Heart left ventricle (tissue), 16 donors: ENCODE measurements around the gene CUBN. TPM values are rescaled to one million over a fixed set of nuclear protein-coding genes. Genes with fewer than 3 reads are reported as not detected.

Experiments used
- ATAC-seq, 4 donors: fragments of 200-7000 bp; cut with Tn5 transposase; one replicate each; pipeline ENCODE4 v1.9.1; 2020 to 2022; ENCODE audit warnings: moderate library complexity in 4 of 4, mild to moderate bottlenecking in 3 of 4, moderate number of reproducible peaks in 1 of 4
- DNase-seq, 5 donors: peaks; one replicate each; pipeline ENCODE4 v3.0.0-alpha.2; 2020
- H3K27ac ChIP-seq, 12 donors: fragments of 200-600 bp; sonication (generic) in 4 of 12; one replicate each; pipeline versions ENCODE4 v1.5.0 to v1.8.0; 2016 to 2022; ENCODE audit warnings: mild to moderate bottlenecking in 2 of 12
- H3K27me3 ChIP-seq, 9 donors: fragments of 200-600 bp; sonication (generic) in 2 of 9; one replicate each; pipeline versions ENCODE4 v1.5.1 to v1.8.0; 2016 to 2022; ENCODE audit warnings: mild to moderate bottlenecking in 3 of 9
- H3K36me3 ChIP-seq, 9 donors: fragments of 200-600 bp; sonication (generic) in 2 of 9; one replicate each; pipeline versions ENCODE4 v1.5.0 to v1.8.0; 2018 to 2022; ENCODE audit warnings: mild to moderate bottlenecking in 2 of 9
- H3K4me1 ChIP-seq, 12 donors: fragments of 200-600 bp; sonication (generic) in 4 of 12; one replicate each; pipeline versions ENCODE4 v1.5.0 to v1.8.0; 2016 to 2022; ENCODE audit warnings: mild to moderate bottlenecking in 3 of 12
- H3K4me3 ChIP-seq, 12 donors: fragments of 200-600 bp; sonication (generic) in 4 of 12; one replicate each; pipeline versions ENCODE4 v1.5.0 to v1.8.0; 2017 to 2022; ENCODE audit warnings: mild to moderate bottlenecking in 9 of 12, moderate library complexity in 4 of 12
- H3K9me3 ChIP-seq, 12 donors: fragments of 200-600 bp; sonication (generic) in 4 of 12; one replicate each; pipeline versions ENCODE4 v1.5.0 to v1.8.0; 2016 to 2022; ENCODE audit warnings: mild to moderate bottlenecking in 1 of 12
- POLR2A ChIP-seq, 2 donors: fragments of 450-650 bp; IDR thresholded peaks; one replicate each; pipeline ENCODE4 v1.6.1; 2017; ENCODE audit warnings: antibody characterized with exemption in 2 of 2, mild to moderate bottlenecking in 2 of 2, moderate library complexity in 2 of 2
- WGBS, 4 donors: extraction: QIAGEN DNeasy Blood & Tissue Kit in 2 of 4; methylation state at CpG; one replicate each; pipeline versions ENCODE4 v1.1.5 to v1.1.7; 2013 to 2018; 5-methylcytosine and 5-hydroxymethylcytosine counted together
- intact Hi-C, 10 donors: fragments of 100-400 bp; cut with DNase I; formaldehyde crosslinking; loops; one replicate each; pipeline versions ENCODE4 v1.11.1 to v1.14.2; 2022
- polyA plus RNA-seq, 2 donors: library from polyadenylated mRNA; stranded (reverse); fragments of 200-250 nt; gene quantifications; one replicate each; pipeline ENCODE4 v1.2.3, GENCODE V29; 2013
- total RNA-seq, 9 donors: library from RNA; depleted of rRNA in 2 of 9; stranded (reverse); fragments of >200 nt in 2 of 9; fragmentation: NEBNext Ultra II Directional in 3 of 9; extraction: Animal tissue kit (Norgen Biotek cat#: 25700) in 3 of 9; gene quantifications; one replicate each; pipeline versions ENCODE4 v1.1.0 to v1.2.4, GENCODE V29; 2016 to 2023
- TF ChIP-seq, protein P1 (sequence below), 12 donors: fragments of 200-600 bp; sonication (generic) in 4 of 12; IDR thresholded peaks; one replicate each; pipeline versions ENCODE4 v1.5.0 to v1.8.0; 2018 to 2022; ENCODE audit warnings: antibody characterized with exemption in 12 of 12, mild to moderate bottlenecking in 5 of 12
- donor health status: ischemic (EF 13 %, LVEDD 7.1; RV severe dilation, severe dysfunction).
- donor health status: healthy with polysubstance abuse.
- donor health status: DM: no; HTN: yes; CAD: no.
- donor health status: DM: no; HTN: no; CAD: no.
- donor health status: ischemic (EF 25% LVEDD 6.9; RV normal size, moderate dysfunction).
- donor health status: ischemic (EF 25% LVEDD 5.7; RV mildly dilated, moderate dysfunction).
- donor health status: healthy.
- donor health status: DM: yes; HTN: yes; CAD: no.
- donor health status: ischemic (EF 35%, LVEDD 5.7; RV mildly dilated, moderate dysfunction).
- donor health status: nonischemic (EF 11% LVEDD 7.7; RV severe dilation, severe dysfunction).
- donor health status: DM: yes; HTN: yes; CAD: no.
- donor health status: PGD.
- donor health status: ischemic (EF 29% LVEDD 5.4; RV normal size, mild dysfunction).
- donor health status: nonischemic (EF 23%, LVEDD 6.1; RV moderate dilation, normal function).

CUBN gene
- total and polyA plus RNA-seq, 11 donors = 0.07 to 1.5 (median 0.44) TPM

DNA sequence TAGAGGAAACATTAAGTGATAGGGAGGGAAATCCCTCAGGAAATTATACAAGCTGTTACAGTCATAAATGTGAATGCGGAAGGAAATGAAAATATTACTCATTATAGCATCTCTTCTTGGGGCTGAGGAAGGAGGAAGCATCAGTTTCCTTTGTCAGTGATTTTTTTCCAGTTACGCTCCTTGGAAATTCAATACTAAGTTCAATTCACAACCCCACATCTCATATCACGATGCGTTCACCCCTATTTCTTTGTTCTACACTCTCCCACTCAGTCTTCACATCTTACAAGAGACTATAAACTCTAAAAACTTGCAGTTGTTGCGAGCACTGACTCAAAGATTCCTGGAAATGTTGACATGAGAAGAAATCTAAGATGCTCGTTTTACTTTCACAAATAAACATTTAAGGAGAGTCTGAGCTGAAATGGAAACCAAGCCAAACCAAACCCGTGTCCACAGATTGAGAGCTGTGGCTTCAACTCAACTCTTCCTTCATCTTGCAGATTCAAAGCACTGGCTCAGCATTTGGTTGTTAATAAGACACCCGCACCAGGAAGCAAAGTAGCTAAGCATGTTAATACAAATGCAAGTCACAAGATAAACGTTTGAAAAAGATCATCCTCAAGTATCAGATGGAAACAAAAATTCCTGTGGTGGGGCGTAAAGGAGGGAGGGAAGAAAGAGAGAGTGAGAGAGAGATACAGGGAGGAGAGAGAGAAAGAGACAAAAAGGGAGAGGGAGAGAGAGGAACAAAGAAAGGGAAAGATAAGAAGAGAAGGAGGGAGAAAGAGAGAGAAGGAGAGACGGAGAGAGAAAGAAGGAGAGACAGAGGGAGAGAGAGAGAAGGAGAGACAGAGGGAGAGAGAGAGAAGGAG, 162.4 kb downstream of the CUBN start:
- Histone ChIP-seq H3K4me1 (peaks cover 0 to 37% (median 25%) of the 10 kb centered on the region in 12 donors), H3K36me3 (no peaks in the 10 kb centered on the region), H3K27ac (peak overlapping the region in 10 of 12 donors; percentile 31 to 81 (median 63)), H3K27me3 (peaks cover 0 to 7% (median 0%) of the 10 kb centered on the region in 9 donors), H3K9me3 (no peaks in the 10 kb centered on the region), H3K4me3 (peak overlapping the region in 2 of 12 donors; percentile 0 to 6)
- WGBS, 4 donors = 44 to 52% (median 48%) methylated on average over 11 of the region's 11 CpGs
- intact Hi-C loops = no loop called here
- TF ChIP-seq POLR2A (IDR thresholded peaks at IDR 0.05) = no peak
- DNase-seq = no peak
- ATAC-seq = peak in 2 of 4 donors; percentile 20 to 64

DNA sequence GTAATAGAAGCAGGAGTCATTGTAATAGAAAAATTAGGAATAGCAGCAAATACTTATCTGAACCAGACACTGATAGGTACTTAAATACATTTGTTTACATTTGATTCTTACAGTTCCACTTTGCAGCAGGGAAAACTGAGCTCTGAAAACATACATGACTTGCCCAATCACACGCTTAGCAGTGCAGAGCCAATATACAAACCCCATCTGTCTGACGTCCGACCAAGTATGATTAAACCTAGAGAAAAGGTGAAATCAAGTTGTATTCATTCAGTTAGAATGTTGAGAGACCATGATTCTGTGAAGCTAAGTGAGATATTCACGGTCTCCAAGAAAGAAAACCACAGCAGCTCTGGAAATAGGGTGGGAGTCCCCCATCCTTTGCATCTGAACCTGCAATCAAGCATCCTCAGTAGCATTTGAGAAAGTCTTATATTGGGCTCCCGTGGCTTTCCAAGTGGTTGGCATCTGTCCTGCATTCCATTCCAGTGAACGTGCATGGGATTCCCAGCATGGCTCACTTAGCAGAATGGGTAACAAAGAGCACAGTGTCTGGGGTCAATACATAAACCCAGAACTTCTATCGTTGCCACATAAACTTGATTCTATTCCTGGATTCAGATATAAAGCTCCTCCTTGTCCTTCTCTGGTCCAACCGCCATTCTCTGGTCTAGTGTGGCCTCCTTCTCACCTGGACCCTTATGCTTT, 163.7 kb downstream of the CUBN start:
- intact Hi-C loops = no loop called here
- ATAC-seq = peak in 1 of 4 donors; percentile 51
- no peak overlapping the region for H3K4me3 ChIP-seq
- 42 to 53% (median 45%) methylated on average over 8 of the region's 8 CpGs for WGBS, 4 donors
- DNase-seq = no peak
- H3K9me3 ChIP-seq = no peaks in the 10 kb centered on the region
- peak overlapping the region in 3 of 12 donors; percentile 20 to 81 (median 67) for H3K27ac ChIP-seq
- H3K4me1 ChIP-seq = peaks cover 0 to 37% (median 25%) of the 10 kb centered on the region in 12 donors
- no peaks in the 10 kb centered on the region for H3K36me3 ChIP-seq
- TF ChIP-seq POLR2A (IDR thresholded peaks at IDR 0.05) = no peak
- TF ChIP-seq, protein P1, sequence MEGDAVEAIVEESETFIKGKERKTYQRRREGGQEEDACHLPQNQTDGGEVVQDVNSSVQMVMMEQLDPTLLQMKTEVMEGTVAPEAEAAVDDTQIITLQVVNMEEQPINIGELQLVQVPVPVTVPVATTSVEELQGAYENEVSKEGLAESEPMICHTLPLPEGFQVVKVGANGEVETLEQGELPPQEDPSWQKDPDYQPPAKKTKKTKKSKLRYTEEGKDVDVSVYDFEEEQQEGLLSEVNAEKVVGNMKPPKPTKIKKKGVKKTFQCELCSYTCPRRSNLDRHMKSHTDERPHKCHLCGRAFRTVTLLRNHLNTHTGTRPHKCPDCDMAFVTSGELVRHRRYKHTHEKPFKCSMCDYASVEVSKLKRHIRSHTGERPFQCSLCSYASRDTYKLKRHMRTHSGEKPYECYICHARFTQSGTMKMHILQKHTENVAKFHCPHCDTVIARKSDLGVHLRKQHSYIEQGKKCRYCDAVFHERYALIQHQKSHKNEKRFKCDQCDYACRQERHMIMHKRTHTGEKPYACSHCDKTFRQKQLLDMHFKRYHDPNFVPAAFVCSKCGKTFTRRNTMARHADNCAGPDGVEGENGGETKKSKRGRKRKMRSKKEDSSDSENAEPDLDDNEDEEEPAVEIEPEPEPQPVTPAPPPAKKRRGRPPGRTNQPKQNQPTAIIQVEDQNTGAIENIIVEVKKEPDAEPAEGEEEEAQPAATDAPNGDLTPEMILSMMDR (IDR thresholded peaks at IDR 0.05) = no peak
- H3K27me3 ChIP-seq = peaks cover 0 to 7% (median 0%) of the 10 kb centered on the region in 9 donors

DNA sequence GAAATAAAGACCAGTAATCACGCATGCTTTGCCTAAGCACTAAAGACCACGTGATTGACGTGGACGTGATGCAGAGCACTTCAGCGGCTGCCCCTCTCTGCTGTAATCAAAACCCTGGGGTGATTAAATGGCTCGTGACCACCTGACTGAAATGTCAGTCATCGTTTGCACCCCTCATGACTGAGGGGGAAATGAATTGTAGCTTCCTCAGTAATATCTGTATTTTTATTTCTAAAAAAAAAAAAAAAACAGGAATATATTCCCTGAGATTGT, 164.3 kb downstream of the CUBN start:
- no peak for DNase-seq
- intact Hi-C loops = no loop called here
- no peak for ATAC-seq
- Histone ChIP-seq H3K4me1 (peaks cover 0 to 37% (median 25%) of the 10 kb centered on the region in 12 donors), H3K9me3 (no peaks in the 10 kb centered on the region), H3K27ac (no peak overlapping the region), H3K36me3 (no peaks in the 10 kb centered on the region), H3K4me3 (no peak overlapping the region), H3K27me3 (peaks cover 0 to 7% (median 0%) of the 10 kb centered on the region in 9 donors)
- no peak for TF ChIP-seq POLR2A (IDR thresholded peaks at IDR 0.05)
- TF ChIP-seq, protein P1 (IDR thresholded peaks at IDR 0.05) = no peak
- WGBS, 4 donors = 42 to 55% (median 49%) methylated on average over 7 of the region's 7 CpGs

DNA sequence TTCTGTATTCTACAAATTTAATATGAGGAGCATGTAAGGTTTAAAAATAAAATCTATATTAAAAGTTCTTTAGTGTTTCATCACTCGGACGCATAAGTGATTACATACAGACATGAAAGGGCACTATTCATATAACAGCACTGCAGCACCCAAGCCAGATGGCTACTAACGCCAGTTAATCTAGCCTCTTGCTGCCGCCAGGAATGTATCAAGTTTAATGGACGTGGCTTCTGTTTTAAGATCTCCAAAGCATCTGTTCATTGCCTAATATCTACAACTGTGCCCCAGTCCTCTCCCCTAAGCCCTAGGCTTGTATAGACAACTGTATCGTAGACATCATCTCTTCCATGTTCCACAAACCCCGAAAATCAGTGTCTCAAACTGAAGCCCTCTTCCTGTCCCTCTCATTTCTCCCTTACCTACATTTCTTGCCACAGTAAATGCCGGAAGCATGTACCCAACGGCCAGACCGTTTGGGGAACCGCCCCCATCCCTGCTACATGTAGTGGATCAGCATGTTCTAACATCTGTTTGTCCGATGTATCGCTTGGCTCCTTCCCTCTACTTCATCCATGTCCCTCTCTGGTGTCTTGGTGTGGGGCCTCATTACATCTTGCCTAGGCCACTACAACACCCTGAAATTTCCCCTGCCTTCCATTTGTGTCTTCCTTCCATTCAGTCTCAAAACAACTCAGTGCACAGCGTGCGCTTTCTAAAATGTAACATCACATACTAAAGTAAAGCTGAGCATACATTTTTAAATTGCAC, 164.9 kb downstream of the CUBN start:
- DNase-seq (no peak), ATAC-seq (no peak)
- H3K4me3 ChIP-seq = no peak overlapping the region
- H3K27me3 ChIP-seq = peaks cover 0 to 7% (median 0%) of the 10 kb centered on the region in 9 donors
- H3K36me3 ChIP-seq = no peaks in the 10 kb centered on the region
- no peak for TF ChIP-seq POLR2A (IDR thresholded peaks at IDR 0.05)
- TF ChIP-seq, protein P1 (IDR thresholded peaks at IDR 0.05) = no peak
- 65 to 68% (median 67%) methylated on average over 15 of the region's 15 CpGs for WGBS, 4 donors
- H3K4me1 ChIP-seq = peaks cover 0 to 37% (median 25%) of the 10 kb centered on the region in 12 donors
- intact Hi-C loops = no loop called here
- H3K27ac ChIP-seq = no peak overlapping the region
- H3K9me3 ChIP-seq = no peaks in the 10 kb centered on the region
